OCI-M2 (cell line): ENCODE results near the gene LRPAP1.
"Not testable (repeated sequence)": the region's sequence is repeated elsewhere in the genome, so short reads cannot be mapped to it uniquely, and the experiment has no call there.

ENCODE experiments used
- DNase-seq: peaks from one replicate; lab custom pipeline; 2025; ENCODE audit not compliant: unreplicated experiment; lab: John Stamatoyannopoulos, UW

Gene LRPAP1

DNA sequence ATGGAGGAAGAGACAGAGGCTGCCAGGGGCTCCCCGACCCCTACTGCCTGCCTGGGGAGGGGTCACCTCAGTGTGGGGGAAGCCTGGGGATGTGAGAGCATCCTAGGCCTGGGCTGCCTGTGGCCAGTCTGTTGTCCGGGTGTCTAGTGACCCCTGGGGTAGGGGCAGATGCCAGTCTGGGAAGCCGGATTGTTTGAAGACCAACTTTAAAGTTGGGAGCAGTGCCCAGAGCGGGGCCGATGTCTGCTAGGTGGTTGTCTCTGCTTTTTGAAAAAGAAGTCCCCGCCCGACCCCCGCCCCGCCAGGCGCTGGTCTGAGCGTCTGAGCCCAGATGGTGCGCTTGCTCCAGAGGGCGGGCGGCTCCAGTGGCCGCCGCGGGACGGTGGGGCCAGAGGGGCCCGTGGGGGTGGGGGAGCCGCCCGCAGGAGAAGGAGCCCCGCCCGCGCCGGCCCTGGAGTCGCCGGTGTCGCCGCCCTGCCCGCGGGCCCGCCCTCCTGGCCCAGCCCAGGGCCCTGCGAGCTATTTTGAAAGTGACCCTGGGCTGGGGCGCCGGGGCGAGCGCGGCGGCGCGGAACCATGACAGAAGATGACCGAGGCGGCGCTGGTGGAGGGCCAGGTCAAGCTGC lies 69.3 kb downstream of the LRPAP1 start, which contains the start of gene DOK7:
Gene DOK7 (plus strand): TSS at position 517 of the 626 bp plus-strand sequence. CDS start 70 bp downstream, at position 587.
- DNase-seq, result no peak

DNA sequence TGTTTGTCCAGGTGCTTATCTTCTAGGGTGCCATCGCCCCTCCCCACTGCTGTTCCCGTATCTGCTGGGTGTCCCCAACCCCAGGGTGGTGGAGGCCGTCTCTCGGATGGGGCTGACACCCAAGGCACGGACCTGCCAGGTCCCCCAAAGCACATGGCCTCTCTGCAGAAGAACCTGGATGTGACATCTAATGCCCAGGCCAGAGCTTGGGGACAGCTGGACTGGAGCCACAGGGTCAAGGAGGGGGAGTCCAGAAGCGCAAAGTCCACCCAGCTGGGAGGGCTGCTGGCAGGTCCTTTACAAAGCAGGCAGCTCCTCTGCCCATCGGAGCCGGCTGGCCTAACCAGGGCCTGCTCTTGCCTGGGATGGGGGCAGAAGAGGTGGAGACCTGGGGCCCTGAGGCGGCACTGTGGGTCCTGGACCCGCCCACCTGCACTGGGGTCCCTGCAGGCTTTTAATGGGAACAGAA lies 69.9 kb downstream of the LRPAP1 start:
- DNase-seq, result no peak

GRCh38 chr4:3461515-3462291 lies 70.5 kb downstream of the LRPAP1 start:
- no peak for DNase-seq

- no peak for DNase-seq
Measured at GRCh38 chr4:3460926-3461325, 71.3 kb downstream of the LRPAP1 start.

DNA sequence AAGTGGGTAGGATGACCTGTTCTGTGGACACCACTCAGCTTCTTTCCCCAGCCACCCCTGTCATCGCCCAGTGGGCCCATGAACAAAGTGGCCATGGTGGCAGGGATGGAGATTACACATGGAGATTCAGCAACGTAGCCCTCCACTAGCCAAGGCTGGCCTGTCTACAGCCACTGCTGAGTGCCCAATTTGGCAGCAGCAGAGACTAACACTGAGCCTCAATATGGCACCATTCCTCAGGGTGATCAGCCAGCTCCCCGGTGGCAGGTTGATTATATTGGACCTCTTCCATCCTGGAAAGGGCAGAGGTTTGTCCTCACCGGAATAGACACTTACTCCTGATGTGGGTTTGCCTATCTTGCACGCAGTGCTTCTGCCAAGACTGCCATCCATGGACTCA lies 73.1 kb downstream of the LRPAP1 start:
- DNase-seq, result not testable (repeated sequence)

DNA sequence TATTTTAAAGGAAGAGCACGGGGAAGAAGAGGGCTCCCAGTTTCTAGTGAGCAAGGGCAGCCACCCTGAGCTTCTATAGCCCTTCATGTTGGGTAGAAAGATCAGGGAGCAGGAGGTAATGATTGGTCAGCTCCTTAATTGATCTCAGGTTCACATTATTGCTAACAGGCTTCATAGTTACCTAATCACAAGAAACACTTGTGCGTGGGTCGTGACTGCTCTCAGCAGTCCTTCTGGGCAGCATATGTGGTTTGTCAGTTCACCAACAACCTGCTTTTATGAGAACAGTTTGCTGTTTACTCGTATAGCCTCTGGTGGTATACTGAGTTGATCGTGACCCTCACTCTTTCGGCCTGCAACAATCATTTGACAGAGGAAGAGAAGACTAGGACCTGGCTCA lies 73.9 kb downstream of the LRPAP1 start:
- no peak for DNase-seq

GRCh38 chr4:3455596-3455995 lies 76.6 kb downstream of the LRPAP1 start:
- not testable (repeated sequence) for DNase-seq
